Amygdala (tissue), 56 donors: ENCODE data around the gene ZIC5.

Source experiments
- DNase-seq, 56 donors: peaks; one replicate each; lab custom pipeline; 2025; lab: John Stamatoyannopoulos, UW

Gene ZIC5

GRCh38 chr13:99977912-99978798, 6.6 kb upstream of the ZIC5 start:
- no peak for DNase-seq

GRCh38 chr13:99977334-99977911, 5.9 kb upstream of the ZIC5 start:
- DNase-seq = no peak

- no peak for DNase-seq
These were observed 5.0 kb upstream of the ZIC5 start for GRCh38 chr13:99976575-99976974.

- DNase-seq = no peak
These were observed 4.1 kb upstream of the ZIC5 start for GRCh38 chr13:99975626-99976025.

- DNase-seq = no peak
These were observed 3.5 kb upstream of the ZIC5 start for GRCh38 chr13:99974939-99975561.

GRCh38 chr13:99974296-99974938, 2.9 kb upstream of the ZIC5 start:
- no peak for DNase-seq

GRCh38 chr13:99973808-99974185, 2.2 kb upstream of the ZIC5 start:
- no peak for DNase-seq

- no peak for DNase-seq
These were observed 1.7 kb upstream of the ZIC5 start for GRCh38 chr13:99973163-99973807.

GRCh38 chr13:99972190-99972731, 694 bp upstream of the ZIC5 start:
- no peak for DNase-seq

GRCh38 chr13:99970651-99971575, 654 bp downstream of the ZIC5 start:
- peak in 7 of 56 donors; percentile 21 to 51 (median 32) for DNase-seq

GRCh38 chr13:99969919-99970650, 1.5 kb downstream of the ZIC5 start:
- DNase-seq = peak in 4 of 56 donors; percentile 20 to 41 (median 32)

- DNase-seq = no peak
These were observed 2.1 kb downstream of the ZIC5 start for GRCh38 chr13:99969453-99969918.

GRCh38 chr13:99968521-99969452, 2.8 kb downstream of the ZIC5 start:
- no peak for DNase-seq

GRCh38 chr13:99967869-99968520, 3.6 kb downstream of the ZIC5 start:
- peak in 1 of 56 donors; percentile 45 for DNase-seq

GRCh38 chr13:99967498-99967868, 4.1 kb downstream of the ZIC5 start:
- no peak for DNase-seq

GRCh38 chr13:99966064-99966805, 5.3 kb downstream of the ZIC5 start:
- no peak for DNase-seq
